ENCODE results near the gene SLC1A7.

Gene SLC1A7

DNA sequence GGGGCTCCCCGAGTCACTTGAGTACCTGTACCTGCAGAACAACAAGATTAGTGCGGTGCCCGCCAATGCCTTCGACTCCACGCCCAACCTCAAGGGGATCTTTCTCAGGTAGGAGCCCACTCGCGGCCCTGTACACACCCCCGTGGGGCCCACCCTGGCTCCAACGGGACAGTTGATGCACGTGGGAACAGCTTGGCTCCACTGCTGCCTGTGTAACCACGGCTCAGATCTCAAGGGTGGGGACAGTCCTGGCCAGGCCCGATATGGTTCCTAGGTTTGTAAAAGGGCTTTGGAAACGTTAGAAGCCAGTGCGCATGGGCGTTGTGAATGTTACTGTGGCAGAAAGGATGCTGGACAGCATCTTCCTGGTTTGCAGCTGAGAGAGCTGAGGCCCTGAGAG, 61.7 kb downstream of the SLC1A7 start:
- Histone ChIP-seq H3K36me3 (ENCODE audit: control insufficient read depth, insufficient read depth, low read length) (no peaks in the 10 kb centered on the region), H3K27ac (ENCODE audit: low read depth, low read length, severe bottlenecking) (no peak overlapping the region), H3K4me1 (ENCODE audit: control insufficient read depth, insufficient read depth, low read length, poor library complexity, severe bottlenecking) (no peaks in the 10 kb centered on the region), H3K4me3 (ENCODE audit: extremely low read depth, insufficient read depth, low read length, poor library complexity, severe bottlenecking) (no peak overlapping the region), H3K9me3 (ENCODE audit: control insufficient read depth, low read length) (no peaks in the 10 kb centered on the region)
- WGBS, 2 experiments (ENCODE audit: insufficient coverage in 2 of 2): 90 to 95% methylated on average over 14 to 15 of the region's 15 CpGs

GRCh38 chr1:53080041-53080440, 62.4 kb downstream of the SLC1A7 start:
- Histone ChIP-seq H3K36me3 (ENCODE audit: control insufficient read depth, insufficient read depth, low read length) (no peaks in the 10 kb centered on the region), H3K4me3 (ENCODE audit: extremely low read depth, insufficient read depth, low read length, poor library complexity, severe bottlenecking) (no peak overlapping the region), H3K27ac (ENCODE audit: low read depth, low read length, severe bottlenecking) (no peak overlapping the region), H3K4me1 (ENCODE audit: control insufficient read depth, insufficient read depth, low read length, poor library complexity, severe bottlenecking) (no peaks in the 10 kb centered on the region), H3K9me3 (ENCODE audit: control insufficient read depth, low read length) (no peaks in the 10 kb centered on the region)
- WGBS, 2 experiments (ENCODE audit: insufficient coverage in 2 of 2): 33 to 54% methylated on average over 1 to 3 of the region's 3 CpGs

DNA sequence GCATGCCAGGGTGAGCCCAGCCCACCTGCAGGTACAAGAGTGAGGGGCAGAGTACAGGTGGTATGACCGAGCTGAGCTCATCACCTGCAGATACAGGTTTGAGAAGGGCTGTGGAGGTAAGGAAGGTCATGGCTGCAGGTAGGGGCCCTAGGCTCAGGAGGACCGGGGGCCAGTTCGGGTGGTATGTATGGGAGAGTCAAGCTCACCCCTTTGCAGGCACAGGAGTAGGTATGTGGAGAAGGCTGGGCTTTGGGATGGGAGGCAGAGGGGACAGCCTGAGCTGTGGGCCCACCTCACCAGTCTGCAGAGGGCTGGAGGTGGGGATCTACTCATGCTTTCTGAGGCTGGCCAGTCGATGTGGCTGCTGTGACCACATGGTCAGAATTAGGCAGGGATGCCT, 63.2 kb downstream of the SLC1A7 start:
- Histone ChIP-seq H3K27ac (ENCODE audit: low read depth, low read length, severe bottlenecking) (no peak overlapping the region), H3K4me3 (ENCODE audit: extremely low read depth, insufficient read depth, low read length, poor library complexity, severe bottlenecking) (no peak overlapping the region), H3K36me3 (ENCODE audit: control insufficient read depth, insufficient read depth, low read length) (no peaks in the 10 kb centered on the region), H3K9me3 (ENCODE audit: control insufficient read depth, low read length) (no peaks in the 10 kb centered on the region), H3K4me1 (ENCODE audit: control insufficient read depth, insufficient read depth, low read length, poor library complexity, severe bottlenecking) (no peaks in the 10 kb centered on the region)
- 76 to 86% methylated on average over 4 of the region's 4 CpGs for WGBS, 2 experiments (ENCODE audit: insufficient coverage in 2 of 2)

DNA sequence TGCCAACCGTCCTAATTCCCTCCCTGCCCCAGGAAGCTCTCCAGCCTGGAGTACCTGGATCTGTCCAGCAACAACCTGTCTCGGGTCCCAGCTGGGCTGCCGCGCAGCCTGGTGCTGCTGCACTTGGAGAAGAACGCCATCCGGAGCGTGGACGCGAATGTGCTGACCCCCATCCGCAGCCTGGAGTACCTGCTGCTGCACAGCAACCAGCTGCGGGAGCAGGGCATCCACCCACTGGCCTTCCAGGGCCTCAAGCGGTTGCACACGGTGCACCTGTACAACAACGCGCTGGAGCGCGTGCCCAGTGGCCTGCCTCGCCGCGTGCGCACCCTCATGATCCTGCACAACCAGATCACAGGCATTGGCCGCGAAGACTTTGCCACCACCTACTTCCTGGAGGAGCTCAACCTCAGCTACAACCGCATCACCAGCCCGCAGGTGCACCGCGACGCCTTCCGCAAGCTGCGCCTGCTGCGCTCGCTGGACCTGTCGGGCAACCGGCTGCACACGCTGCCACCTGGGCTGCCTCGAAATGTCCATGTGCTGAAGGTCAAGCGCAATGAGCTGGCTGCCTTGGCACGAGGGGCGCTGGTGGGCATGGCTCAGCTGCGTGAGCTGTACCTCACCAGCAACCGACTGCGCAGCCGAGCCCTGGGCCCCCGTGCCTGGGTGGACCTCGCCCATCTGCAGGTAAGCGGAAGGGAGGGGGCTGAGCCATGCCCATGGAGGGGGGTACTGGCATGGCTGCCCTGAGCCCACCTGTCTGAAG, 63.9 kb downstream of the SLC1A7 start:
- Histone ChIP-seq H3K27ac (ENCODE audit: low read depth, low read length, severe bottlenecking) (no peak overlapping the region), H3K36me3 (ENCODE audit: control insufficient read depth, insufficient read depth, low read length) (no peaks in the 10 kb centered on the region), H3K4me3 (ENCODE audit: extremely low read depth, insufficient read depth, low read length, poor library complexity, severe bottlenecking) (no peak overlapping the region), H3K4me1 (ENCODE audit: control insufficient read depth, insufficient read depth, low read length, poor library complexity, severe bottlenecking) (no peaks in the 10 kb centered on the region), H3K9me3 (ENCODE audit: control insufficient read depth, low read length) (no peaks in the 10 kb centered on the region)
- WGBS, 2 experiments (ENCODE audit: insufficient coverage in 2 of 2): 93 to 94% methylated on average over 36 to 46 of the region's 46 CpGs

DNA sequence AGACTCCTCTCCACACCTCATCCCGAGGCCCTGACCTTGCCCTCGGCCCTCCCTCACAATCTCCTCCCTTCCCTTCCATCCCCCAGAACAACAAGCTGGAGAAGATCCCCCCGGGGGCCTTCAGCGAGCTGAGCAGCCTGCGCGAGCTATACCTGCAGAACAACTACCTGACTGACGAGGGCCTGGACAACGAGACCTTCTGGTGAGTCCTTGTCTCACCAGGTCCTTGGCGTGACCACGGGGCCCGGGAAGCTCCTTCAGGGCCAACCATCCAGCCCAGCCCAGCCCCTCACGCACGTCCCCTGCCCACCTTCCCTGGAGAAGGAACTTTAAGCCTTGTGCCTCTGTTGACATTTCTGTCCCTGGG, 64.9 kb downstream of the SLC1A7 start:
- no peak overlapping the region for H3K4me3 ChIP-seq (ENCODE audit: extremely low read depth, insufficient read depth, low read length, poor library complexity, severe bottlenecking)
- no peak overlapping the region for H3K27ac ChIP-seq (ENCODE audit: low read depth, low read length, severe bottlenecking)
- H3K36me3 ChIP-seq (ENCODE audit: control insufficient read depth, insufficient read depth, low read length): no peaks in the 10 kb centered on the region
- 93 to 95% methylated on average over 11 to 12 of the region's 13 CpGs for WGBS, 2 experiments (ENCODE audit: insufficient coverage in 2 of 2)
- H3K9me3 ChIP-seq (ENCODE audit: control insufficient read depth, low read length): no peaks in the 10 kb centered on the region
- H3K4me1 ChIP-seq (ENCODE audit: control insufficient read depth, insufficient read depth, low read length, poor library complexity, severe bottlenecking): no peaks in the 10 kb centered on the region

- 90 to 93% methylated on average over 17 to 19 of the region's 19 CpGs for WGBS, 2 experiments (ENCODE audit: insufficient coverage in 2 of 2)
- Histone ChIP-seq H3K4me1 (ENCODE audit: control insufficient read depth, insufficient read depth, low read length, poor library complexity, severe bottlenecking) (no peaks in the 10 kb centered on the region), H3K27ac (ENCODE audit: low read depth, low read length, severe bottlenecking) (no peak overlapping the region)
Observed at GRCh38 chr1:53076721-53077598, 65.5 kb downstream of the SLC1A7 start.

DNA sequence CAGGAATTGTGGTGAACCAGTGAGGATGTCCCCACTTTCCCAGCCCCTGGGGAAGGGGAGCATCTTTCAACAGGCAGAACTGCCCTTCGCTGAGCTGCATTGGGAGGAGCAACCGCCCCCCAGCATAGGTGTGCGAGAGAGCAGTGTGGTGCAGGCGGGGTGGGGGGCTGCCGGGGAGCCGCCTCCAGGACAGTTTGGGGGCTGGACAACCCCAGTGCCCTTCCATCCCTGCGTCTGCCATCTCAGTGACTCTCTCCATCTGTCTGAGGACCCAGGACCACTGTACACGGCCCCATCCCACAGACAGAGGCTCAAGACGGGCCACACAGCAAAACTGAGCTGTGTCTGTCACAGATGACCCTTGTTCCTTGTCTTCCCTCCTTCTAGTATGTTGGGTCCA, 66.3 kb downstream of the SLC1A7 start:
- Histone ChIP-seq H3K9me3 (ENCODE audit: control insufficient read depth, low read length) (no peaks in the 10 kb centered on the region), H3K36me3 (ENCODE audit: control insufficient read depth, insufficient read depth, low read length) (no peaks in the 10 kb centered on the region), H3K4me3 (ENCODE audit: extremely low read depth, insufficient read depth, low read length, poor library complexity, severe bottlenecking) (no peak overlapping the region), H3K4me1 (ENCODE audit: control insufficient read depth, insufficient read depth, low read length, poor library complexity, severe bottlenecking) (no peaks in the 10 kb centered on the region), H3K27ac (ENCODE audit: low read depth, low read length, severe bottlenecking) (no peak overlapping the region)
- 90 to 94% methylated on average over 4 to 8 of the region's 9 CpGs for WGBS, 2 experiments (ENCODE audit: insufficient coverage in 2 of 2)

More at GRCh38 chr1:53076721-53077598, 65.5 kb downstream of the SLC1A7 start:
- Histone ChIP-seq H3K9me3 (ENCODE audit: control insufficient read depth, low read length) (no peaks in the 10 kb centered on the region), H3K36me3 (ENCODE audit: control insufficient read depth, insufficient read depth, low read length) (no peaks in the 10 kb centered on the region), H3K4me3 (ENCODE audit: extremely low read depth, insufficient read depth, low read length, poor library complexity, severe bottlenecking) (no peak overlapping the region)

DNA sequence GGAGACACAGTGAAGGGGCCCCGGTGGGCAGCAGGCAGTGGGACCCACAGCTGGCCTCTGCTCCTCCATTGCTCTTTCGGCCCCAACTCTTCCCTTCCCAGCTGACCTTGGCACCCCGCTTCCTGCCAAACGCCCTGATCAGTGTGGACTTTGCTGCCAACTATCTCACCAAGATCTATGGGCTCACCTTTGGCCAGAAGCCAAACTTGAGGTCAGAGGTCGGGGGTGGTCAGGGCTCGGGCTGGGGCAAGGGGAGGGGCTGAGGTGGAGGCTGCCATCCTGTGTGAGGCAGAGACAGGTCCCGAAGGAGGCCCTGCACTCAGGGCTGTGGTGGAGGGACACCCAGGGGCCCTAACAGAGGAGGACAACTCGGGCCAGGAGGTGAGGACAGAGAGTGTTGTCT, 66.7 kb downstream of the SLC1A7 start:
- Histone ChIP-seq H3K9me3 (ENCODE audit: control insufficient read depth, low read length) (no peaks in the 10 kb centered on the region), H3K27ac (ENCODE audit: low read depth, low read length, severe bottlenecking) (no peak overlapping the region), H3K36me3 (ENCODE audit: control insufficient read depth, insufficient read depth, low read length) (no peaks in the 10 kb centered on the region), H3K4me1 (ENCODE audit: control insufficient read depth, insufficient read depth, low read length, poor library complexity, severe bottlenecking) (no peaks in the 10 kb centered on the region), H3K4me3 (ENCODE audit: extremely low read depth, insufficient read depth, low read length, poor library complexity, severe bottlenecking) (no peak overlapping the region)
- WGBS, 2 experiments (ENCODE audit: insufficient coverage in 2 of 2): 94% methylated on average over 6 to 8 of the region's 8 CpGs

- Histone ChIP-seq H3K9me3 (ENCODE audit: control insufficient read depth, low read length) (no peaks in the 10 kb centered on the region), H3K4me3 (ENCODE audit: extremely low read depth, insufficient read depth, low read length, poor library complexity, severe bottlenecking) (no peak overlapping the region), H3K4me1 (ENCODE audit: control insufficient read depth, insufficient read depth, low read length, poor library complexity, severe bottlenecking) (no peaks in the 10 kb centered on the region), H3K27ac (ENCODE audit: low read depth, low read length, severe bottlenecking) (no peak overlapping the region), H3K36me3 (ENCODE audit: control insufficient read depth, insufficient read depth, low read length) (no peaks in the 10 kb centered on the region)
- WGBS, 2 experiments (ENCODE audit: insufficient coverage in 2 of 2): 83 to 95% methylated on average over 3 to 4 of the region's 4 CpGs
Observed at GRCh38 chr1:53075206-53075605, 67.2 kb downstream of the SLC1A7 start.

DNA sequence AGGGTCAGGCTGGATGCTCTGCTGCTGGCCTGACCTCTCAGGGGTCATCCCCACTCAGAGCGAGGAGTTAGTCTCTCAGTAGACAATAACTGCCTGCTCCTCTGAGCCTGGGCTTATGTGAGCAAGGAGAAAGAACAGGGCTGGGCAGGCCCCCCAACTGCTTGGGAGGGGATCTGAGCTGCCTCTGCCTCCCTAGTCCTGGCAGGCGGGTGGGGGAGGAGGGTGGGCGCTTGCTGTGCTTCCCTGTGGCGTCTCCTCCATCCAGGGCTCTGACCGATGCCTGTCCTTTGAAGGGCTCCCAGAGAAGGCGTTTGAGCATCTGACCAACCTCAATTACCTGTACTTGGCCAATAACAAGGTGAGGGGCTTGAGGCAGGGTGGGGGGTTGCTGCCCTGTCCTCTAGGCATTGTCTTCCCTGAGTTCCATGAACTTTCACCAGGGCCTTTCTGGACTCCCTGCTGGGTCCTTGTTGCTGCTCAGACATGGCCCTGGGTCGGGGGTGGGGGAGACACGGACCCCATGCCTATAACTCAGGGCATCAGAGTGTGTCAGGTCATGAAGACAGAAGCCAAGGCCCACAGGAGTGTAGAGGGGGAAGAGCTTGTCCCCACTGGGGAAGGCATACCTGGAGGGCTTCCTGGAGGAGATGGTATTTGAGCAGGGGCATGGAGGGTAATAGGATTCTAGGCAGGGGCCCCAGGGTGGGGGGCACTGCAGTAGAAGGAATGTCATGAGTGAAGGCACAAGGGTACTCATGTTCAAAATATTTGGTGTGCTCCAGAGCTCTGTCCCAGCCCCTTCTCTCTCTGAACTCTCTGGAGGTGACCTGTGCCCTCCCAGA, 67.9 kb downstream of the SLC1A7 start:
- WGBS, 2 experiments (ENCODE audit: insufficient coverage in 2 of 2): 88 to 91% methylated on average over 3 to 8 of the region's 8 CpGs
- H3K36me3 ChIP-seq (ENCODE audit: control insufficient read depth, insufficient read depth, low read length): no peaks in the 10 kb centered on the region
- no peak overlapping the region for H3K27ac ChIP-seq (ENCODE audit: low read depth, low read length, severe bottlenecking)
- no peaks in the 10 kb centered on the region for H3K9me3 ChIP-seq (ENCODE audit: control insufficient read depth, low read length)
- no peaks in the 10 kb centered on the region for H3K4me1 ChIP-seq (ENCODE audit: control insufficient read depth, insufficient read depth, low read length, poor library complexity, severe bottlenecking)
- no peak overlapping the region for H3K4me3 ChIP-seq (ENCODE audit: extremely low read depth, insufficient read depth, low read length, poor library complexity, severe bottlenecking)
